GM12878 (cell line): ENCODE measurements around the gene PACS2. TPM values are rescaled to one million over a fixed set of nuclear protein-coding genes. Genes with fewer than 3 reads are reported as not detected.

ENCODE experiments used
- ATAC-seq: fragments of 200-7000 bp; cut with Tn5 transposase; 3 replicates; pipeline ENCODE4 v1.9.1; 2020; ENCODE audit warnings: mild to moderate bottlenecking, moderate library complexity
- BruUV-seq: library from RNA; stranded (reverse); fragments of 400-500 nt; replicated peaks from 2 replicates; lab custom pipeline; 2021; lab: Mats Ljungman, UMichigan
- CTCF ChIA-PET: fragments of 300-600 bp; sonication (Branson Sonifier 250); formaldehyde crosslinking; extraction: SDS; loops from one replicate; lab custom pipeline; 2021; ENCODE audit warnings: inconsistent platforms; lab: Yijun Ruan, JAX
- POLR2A ChIA-PET: fragments of 350-600 bp; formaldehyde crosslinking; extraction: SDS; loops from one replicate; lab custom pipeline; 2021; ENCODE audit warnings: inconsistent platforms; lab: Charles Lee
- RAD21 ChIA-PET: fragments of 300-600 bp; sonication (Branson Sonifier 250); formaldehyde crosslinking; loops from one replicate; lab custom pipeline; 2023; ENCODE audit warnings: antibody characterized with exemption; ENCODE audit not compliant: unreplicated experiment; lab: Charles Lee
- SMC1A ChIA-PET: fragments of 300-600 bp; sonication (Branson Sonifier 250); formaldehyde crosslinking; loops from one replicate; lab custom pipeline; 2023; ENCODE audit not compliant: unreplicated experiment, uncharacterized antibody; lab: Charles Lee
- DNase-seq: peaks from one replicate; pipeline ENCODE4 v3.0.0-alpha.2; 2011; ENCODE audit warnings: low read depth, low spot score
- FAIRE-seq: peaks from 3 replicates; lab custom pipeline; 2011; peaks lifted over from hg19 to GRCh38; lab: Jason Lieb, UNC
- H2AFZ ChIP-seq: 2 replicates; pipeline ENCODE4 v1.6.0; 2011; ENCODE audit warnings: low read depth, low read length, control low read depth; ENCODE audit not compliant: control insufficient read depth
- H3K27ac ChIP-seq: 2 replicates; pipeline ENCODE4 v1.5.1; 2011; ENCODE audit warnings: control low read depth; ENCODE audit not compliant: control insufficient read depth, insufficient read depth
- H3K27me3 ChIP-seq, 2 experiments: replicated peaks in 1 of 2; 2 replicates each; pipeline versions ENCODE4 v1.6.0 to v1.6.1; 2011; ENCODE audit warnings: low read length in 1 of 2; ENCODE audit not compliant: control insufficient read depth in 2 of 2, insufficient read depth in 2 of 2
- H3K36me3 ChIP-seq, 2 experiments: 2 replicates each; pipeline ENCODE4 v1.5.1; 2011; ENCODE audit warnings: low read length in 1 of 2; ENCODE audit not compliant: control insufficient read depth in 2 of 2, insufficient read depth in 2 of 2
- H3K4me1 ChIP-seq: 2 replicates; pipeline ENCODE4 v1.6.1; 2011; ENCODE audit warnings: mild to moderate bottlenecking, low read length, moderate library complexity, mixed read lengths; ENCODE audit not compliant: control insufficient read depth, insufficient read depth
- H3K4me2 ChIP-seq: 2 replicates; pipeline ENCODE4 v1.6.0; 2011; ENCODE audit warnings: control low read depth; ENCODE audit not compliant: control insufficient read depth, insufficient read depth
- H3K4me3 ChIP-seq: fragments of 200-600 bp; sonication (generic); 2 replicates; pipeline ENCODE4 v1.5.1; 2016
- H3K79me2 ChIP-seq: 2 replicates; pipeline ENCODE4 v1.6.0; 2011; ENCODE audit warnings: low read length; ENCODE audit not compliant: control insufficient read depth, insufficient read depth
- H3K9ac ChIP-seq: 2 replicates; pipeline ENCODE4 v1.8.0; 2011; ENCODE audit warnings: low read length, control low read depth, mixed read lengths; ENCODE audit not compliant: control insufficient read depth, insufficient read depth
- H3K9me3 ChIP-seq: replicated peaks from 3 replicates; pipeline ENCODE4 v1.5.1; 2011; ENCODE audit warnings: mild to moderate bottlenecking, low read length; ENCODE audit not compliant: control insufficient read depth, insufficient read depth
- H4K20me1 ChIP-seq: 2 replicates; pipeline ENCODE4 v1.6.0; 2011; ENCODE audit not compliant: control insufficient read depth, insufficient read depth
- IKZF1 ChIP-seq: fragments of 450-650 bp; conservative IDR thresholded peaks from 2 replicates; pipeline ENCODE4 v1.6.1; 2017; ENCODE audit warnings: antibody characterized with exemption, mild to moderate bottlenecking
- RAD21 ChIP-seq: IDR thresholded peaks from 2 replicates; pipeline ENCODE4 v1.6.1; 2011; ENCODE audit warnings: mild to moderate bottlenecking, low read depth, low read length, moderate library complexity; ENCODE audit not compliant: insufficient read depth
- RFX5 ChIP-seq: IDR thresholded peaks from 2 replicates; pipeline ENCODE4 v1.6.1; 2011; ENCODE audit warnings: low read depth, low read length, improper control_type of control experiment
- WGBS: methylation state at CpG from one replicate; pipeline ENCODE4 v1.1.6; 2016; ENCODE audit warnings: low lambda C conversion rate; ENCODE audit not compliant: insufficient replicate concordance, insufficient coverage; ENCODE audit errors: missing lambda C conversion rate; 5-methylcytosine and 5-hydroxymethylcytosine counted together
- in situ Hi-C: fragments of 300-500 bp; cut with MboI; formaldehyde crosslinking; loops from 9 replicates; pipeline ENCODE4 v1.14.3; 2018; ENCODE audit warnings: mixed read lengths
- intact Hi-C: fragments of 100-400 bp; cut with micrococcal nuclease; formaldehyde crosslinking; loops from one replicate; pipeline ENCODE4 v1.14.2; 2022; ENCODE audit not compliant: unreplicated experiment
- polyA plus RNA-seq, 11 experiments: library from polyadenylated mRNA; depleted of rRNA in 4 of 11; unstranded in 6 of 11; stranded (reverse) in 5 of 11; fragments of >200 nt; fragmentation: Nextera tagmentation in 4 of 11; fragmentation: Illumina TruSeq in 1 of 11; extraction: Ambion mirVana in 4 of 11; extraction: Trizol in 1 of 11; gene quantifications; 1 replicate in 1 of 11; 2 replicates in 10 of 11; pipeline versions ENCODE4 v1.2.1 to v1.2.3, GENCODE V29; 2011 to 2016; ENCODE audit warnings: inconsistent platforms in 2 of 11, missing spikeins in 2 of 11, low read depth in 1 of 11
- total RNA-seq, 4 experiments: library from RNA; depleted of rRNA in 3 of 4; stranded (reverse); fragments of >200 nt in 3 of 4; fragmentation: Illumina TruSeq in 1 of 4; extraction: Trizol in 1 of 4; gene quantifications; 2 replicates each; pipeline versions ENCODE4 v1.2.1 to v1.2.3, GENCODE V29; 2013 to 2021
- TF ChIP-seq, protein P1 (sequence below): fragments of 150-350 bp; IDR thresholded peaks from 2 replicates; pipeline ENCODE4 v1.6.1; 2016; ENCODE audit warnings: low read depth, low read length
- TF ChIP-seq, protein P2 (sequence below): IDR thresholded peaks from 2 replicates; pipeline ENCODE4 v1.6.1; 2012; ENCODE audit warnings: low read depth, low read length, improper control_type of control experiment

Gene PACS2
- total and polyA plus RNA-seq, 10 of the 15 experiments (the other 5 are each of a cell fraction or from before 2014, with no cell fraction given) = 0.21 to 37.3 (median 9.4) TPM

DNA sequence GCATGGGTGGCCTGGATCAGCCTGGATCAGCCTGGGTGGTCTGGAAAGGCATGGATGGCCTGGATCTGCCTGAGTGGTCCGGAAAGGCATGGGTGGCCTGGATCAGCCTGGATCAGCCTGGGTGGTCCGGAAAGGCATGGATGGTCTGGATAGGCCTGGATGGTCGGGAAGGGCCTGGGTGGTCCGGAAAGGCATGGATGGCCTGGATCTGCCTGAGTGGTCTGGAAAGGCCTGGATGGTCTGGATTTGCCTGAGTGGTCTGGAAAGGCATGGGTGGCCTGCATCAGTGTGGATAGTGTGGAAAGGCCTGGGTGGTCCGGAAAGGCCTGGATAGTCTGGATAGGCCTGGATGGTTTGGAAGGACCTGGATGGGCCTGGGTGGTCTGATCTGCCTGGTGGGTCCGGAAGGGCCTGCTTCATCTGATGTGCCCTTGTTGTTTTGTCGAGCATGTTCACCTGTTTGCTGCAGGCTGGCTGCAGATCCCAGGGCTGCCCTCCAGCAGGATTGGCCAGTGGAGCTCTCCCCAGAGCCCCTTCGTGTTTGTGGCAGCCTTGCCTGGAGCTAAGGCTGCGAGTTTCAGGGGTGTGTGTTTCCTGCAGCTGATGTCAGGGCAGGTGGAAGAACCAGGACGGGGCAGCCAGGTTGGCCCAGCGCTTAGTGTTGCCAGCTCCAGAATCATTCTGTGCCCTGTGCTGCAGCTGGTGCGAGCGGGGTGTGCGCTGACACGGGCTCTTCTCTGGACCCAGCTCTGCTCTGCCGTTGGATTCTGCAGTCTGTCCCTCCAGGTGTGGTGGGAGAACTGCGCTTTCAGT, 64.5 kb downstream of the PACS2 start:
- BruUV-seq = no TSS peak
- ChIA-PET RAD21 (no interaction called here), POLR2A (no interaction called here)

More for the DNA sequence above, 64.5 kb downstream of the PACS2 start:
- Histone ChIP-seq H3K9me3 (no peaks in the 10 kb centered on the region), H3K9ac (no peak overlapping the region), H3K27me3 (no peaks in the 10 kb centered on the region), H3K4me3 (no peak overlapping the region), H3K4me1 (no peaks in the 10 kb centered on the region; the same call in none of the 2 replicates), H4K20me1 (no peaks in the 10 kb centered on the region), H3K79me2 (no peaks in the 10 kb centered on the region), H3K27ac (no peak overlapping the region), H3K36me3 (no peaks in the 10 kb centered on the region), H3K4me2 (no peak overlapping the region), H2AFZ (no peak overlapping the region)
- in situ Hi-C loops = no loop called here
- ChIA-PET SMC1A (no interaction called here), CTCF (interaction anchor here (1.0 kb wide), 2 partner anchors 8 to 111 kb away, joined by 4 read pairs; no protein-coding TSS in a partner anchor)
- WGBS = 60% methylated on average over 17 of the region's 17 CpGs
- no peak for FAIRE-seq
- ATAC-seq = no peak
- TF ChIP-seq IKZF1 (no peak), RFX5 (no peak), RAD21 (no peak)
- TF ChIP-seq, protein P1, sequence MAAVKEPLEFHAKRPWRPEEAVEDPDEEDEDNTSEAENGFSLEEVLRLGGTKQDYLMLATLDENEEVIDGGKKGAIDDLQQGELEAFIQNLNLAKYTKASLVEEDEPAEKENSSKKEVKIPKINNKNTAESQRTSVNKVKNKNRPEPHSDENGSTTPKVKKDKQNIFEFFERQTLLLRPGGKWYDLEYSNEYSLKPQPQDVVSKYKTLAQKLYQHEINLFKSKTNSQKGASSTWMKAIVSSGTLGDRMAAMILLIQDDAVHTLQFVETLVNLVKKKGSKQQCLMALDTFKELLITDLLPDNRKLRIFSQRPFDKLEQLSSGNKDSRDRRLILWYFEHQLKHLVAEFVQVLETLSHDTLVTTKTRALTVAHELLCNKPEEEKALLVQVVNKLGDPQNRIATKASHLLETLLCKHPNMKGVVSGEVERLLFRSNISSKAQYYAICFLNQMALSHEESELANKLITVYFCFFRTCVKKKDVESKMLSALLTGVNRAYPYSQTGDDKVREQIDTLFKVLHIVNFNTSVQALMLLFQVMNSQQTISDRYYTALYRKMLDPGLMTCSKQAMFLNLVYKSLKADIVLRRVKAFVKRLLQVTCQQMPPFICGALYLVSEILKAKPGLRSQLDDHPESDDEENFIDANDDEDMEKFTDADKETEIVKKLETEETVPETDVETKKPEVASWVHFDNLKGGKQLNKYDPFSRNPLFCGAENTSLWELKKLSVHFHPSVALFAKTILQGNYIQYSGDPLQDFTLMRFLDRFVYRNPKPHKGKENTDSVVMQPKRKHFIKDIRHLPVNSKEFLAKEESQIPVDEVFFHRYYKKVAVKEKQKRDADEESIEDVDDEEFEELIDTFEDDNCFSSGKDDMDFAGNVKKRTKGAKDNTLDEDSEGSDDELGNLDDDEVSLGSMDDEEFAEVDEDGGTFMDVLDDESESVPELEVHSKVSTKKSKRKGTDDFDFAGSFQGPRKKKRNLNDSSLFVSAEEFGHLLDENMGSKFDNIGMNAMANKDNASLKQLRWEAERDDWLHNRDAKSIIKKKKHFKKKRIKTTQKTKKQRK = no peak
- TF ChIP-seq, protein P2, sequence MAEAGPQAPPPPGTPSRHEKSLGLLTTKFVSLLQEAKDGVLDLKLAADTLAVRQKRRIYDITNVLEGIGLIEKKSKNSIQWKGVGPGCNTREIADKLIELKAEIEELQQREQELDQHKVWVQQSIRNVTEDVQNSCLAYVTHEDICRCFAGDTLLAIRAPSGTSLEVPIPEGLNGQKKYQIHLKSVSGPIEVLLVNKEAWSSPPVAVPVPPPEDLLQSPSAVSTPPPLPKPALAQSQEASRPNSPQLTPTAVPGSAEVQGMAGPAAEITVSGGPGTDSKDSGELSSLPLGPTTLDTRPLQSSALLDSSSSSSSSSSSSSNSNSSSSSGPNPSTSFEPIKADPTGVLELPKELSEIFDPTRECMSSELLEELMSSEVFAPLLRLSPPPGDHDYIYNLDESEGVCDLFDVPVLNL = no peak
- no peak for DNase-seq
- intact Hi-C loops = no loop called here
